Parathyroid adenoma (tissue), 2 donors: ENCODE data around the gene BST1.

Experiments used
- H2AFZ ChIP-seq: fragments of 300-600 bp; sonication (generic); one replicate; pipeline ENCODE4 v1.7.0; 2017; ENCODE audit warnings: antibody characterized with exemption, mild to moderate bottlenecking
- H3K27ac ChIP-seq: fragments of 300-600 bp; sonication (generic); one replicate; pipeline ENCODE4 v1.7.0; 2017
- H3K27me3 ChIP-seq: fragments of 300-600 bp; sonication (generic); one replicate; pipeline ENCODE4 v1.7.0; 2017; ENCODE audit warnings: low read length; ENCODE audit not compliant: control insufficient read depth, insufficient read depth
- H3K36me3 ChIP-seq: fragments of 300-600 bp; sonication (generic); one replicate; pipeline ENCODE4 v1.7.0; 2017; ENCODE audit warnings: low read length; ENCODE audit not compliant: control insufficient read depth, insufficient read depth
- H3K4me1 ChIP-seq: fragments of 300-600 bp; sonication (generic); one replicate; pipeline ENCODE4 v1.7.0; 2017; ENCODE audit warnings: control low read depth
- H3K4me2 ChIP-seq: fragments of 300-600 bp; sonication (generic); one replicate; pipeline ENCODE4 v1.7.0; 2017; ENCODE audit warnings: low read length
- H3K4me3 ChIP-seq: fragments of 300-600 bp; sonication (generic); one replicate; pipeline ENCODE4 v1.7.0; 2017; ENCODE audit warnings: low read depth, low read length
- H3K79me2 ChIP-seq: fragments of 300-600 bp; sonication (generic); one replicate; pipeline ENCODE4 v1.7.0; 2017; ENCODE audit warnings: control low read depth
- H3K9ac ChIP-seq: fragments of 300-600 bp; sonication (generic); one replicate; pipeline ENCODE4 v1.7.0; 2017; ENCODE audit warnings: mild to moderate bottlenecking
- H3K9me3 ChIP-seq: fragments of 300-600 bp; sonication (generic); one replicate; pipeline ENCODE4 v1.7.0; 2017; ENCODE audit warnings: low read length; ENCODE audit not compliant: control insufficient read depth
- TF ChIP-seq, protein P1 (sequence below): fragments of 300-600 bp; sonication (generic); IDR thresholded peaks from one replicate; pipeline ENCODE4 v1.7.0; 2017; ENCODE audit warnings: antibody characterized with exemption, mild to moderate bottlenecking
- donor health status: primary hyperparathyroidism.

Gene BST1

DNA sequence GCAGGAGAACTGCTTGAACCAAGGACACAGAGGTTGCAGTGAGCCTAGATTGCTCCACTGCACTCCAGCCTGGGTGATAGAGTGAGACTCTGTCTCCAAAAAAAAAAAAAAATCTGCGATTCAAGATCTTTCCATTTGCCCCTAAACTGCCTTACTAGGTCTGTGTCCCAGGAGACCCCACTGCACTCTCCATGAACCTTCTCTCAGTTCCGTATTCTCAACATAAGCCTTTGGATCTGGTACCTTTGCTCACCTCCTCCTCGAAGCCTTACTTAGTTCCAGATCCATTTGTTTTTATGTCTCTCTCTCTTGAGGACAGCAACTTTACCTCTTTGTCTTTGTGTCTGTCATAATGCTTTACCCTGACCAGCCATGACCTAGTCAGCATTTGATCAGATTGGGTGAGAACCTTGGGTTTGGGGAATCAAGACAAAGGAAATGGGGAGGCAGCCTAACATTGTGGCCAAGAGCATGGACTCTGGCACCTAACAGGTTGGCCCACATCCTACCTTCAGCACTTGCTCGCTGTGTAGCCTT, 33.7 kb downstream of the BST1 start:
- Histone ChIP-seq H3K79me2 (no peaks in the 10 kb centered on the region), H3K9ac (no peak overlapping the region)
- TF ChIP-seq, protein P1, sequence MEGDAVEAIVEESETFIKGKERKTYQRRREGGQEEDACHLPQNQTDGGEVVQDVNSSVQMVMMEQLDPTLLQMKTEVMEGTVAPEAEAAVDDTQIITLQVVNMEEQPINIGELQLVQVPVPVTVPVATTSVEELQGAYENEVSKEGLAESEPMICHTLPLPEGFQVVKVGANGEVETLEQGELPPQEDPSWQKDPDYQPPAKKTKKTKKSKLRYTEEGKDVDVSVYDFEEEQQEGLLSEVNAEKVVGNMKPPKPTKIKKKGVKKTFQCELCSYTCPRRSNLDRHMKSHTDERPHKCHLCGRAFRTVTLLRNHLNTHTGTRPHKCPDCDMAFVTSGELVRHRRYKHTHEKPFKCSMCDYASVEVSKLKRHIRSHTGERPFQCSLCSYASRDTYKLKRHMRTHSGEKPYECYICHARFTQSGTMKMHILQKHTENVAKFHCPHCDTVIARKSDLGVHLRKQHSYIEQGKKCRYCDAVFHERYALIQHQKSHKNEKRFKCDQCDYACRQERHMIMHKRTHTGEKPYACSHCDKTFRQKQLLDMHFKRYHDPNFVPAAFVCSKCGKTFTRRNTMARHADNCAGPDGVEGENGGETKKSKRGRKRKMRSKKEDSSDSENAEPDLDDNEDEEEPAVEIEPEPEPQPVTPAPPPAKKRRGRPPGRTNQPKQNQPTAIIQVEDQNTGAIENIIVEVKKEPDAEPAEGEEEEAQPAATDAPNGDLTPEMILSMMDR = no peak

DNA sequence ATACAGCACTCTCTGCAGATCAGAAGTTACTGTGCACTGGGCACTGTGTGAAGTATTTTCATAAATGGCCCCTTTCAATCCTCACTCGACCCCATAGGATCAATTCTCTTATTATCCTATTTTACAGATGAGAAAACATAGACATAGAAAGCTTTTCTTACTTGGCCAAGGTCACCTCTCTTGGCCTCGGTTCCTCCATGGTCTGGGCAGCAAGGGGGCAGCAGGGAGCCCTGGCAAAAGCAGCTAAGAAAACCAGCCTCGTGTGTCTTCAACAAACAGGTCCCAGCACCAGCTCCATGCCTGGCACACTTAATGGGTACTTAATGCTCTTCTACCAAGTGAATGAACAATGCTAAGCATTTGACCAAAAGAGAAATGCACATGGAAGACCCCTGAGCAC, 34.4 kb downstream of the BST1 start:
- Histone ChIP-seq H3K9ac (no peak overlapping the region), H3K4me3 (no peak overlapping the region), H3K79me2 (no peaks in the 10 kb centered on the region), H3K36me3 (no peaks in the 10 kb centered on the region), H3K9me3 (no peaks in the 10 kb centered on the region), H3K27me3 (no peaks in the 10 kb centered on the region), H3K4me2 (no peak overlapping the region), H2AFZ (no peak overlapping the region), H3K27ac (no peak overlapping the region), H3K4me1 (no peaks in the 10 kb centered on the region)
- TF ChIP-seq, protein P1 = no peak

More for the DNA sequence above, 33.7 kb downstream of the BST1 start:
- no peaks in the 10 kb centered on the region for H3K9me3 ChIP-seq
- H2AFZ ChIP-seq = no peak overlapping the region
- H3K27me3 ChIP-seq = no peaks in the 10 kb centered on the region
- no peaks in the 10 kb centered on the region for H3K4me1 ChIP-seq
- no peaks in the 10 kb centered on the region for H3K36me3 ChIP-seq
- no peak overlapping the region for H3K4me3 ChIP-seq
- H3K4me2 ChIP-seq = no peak overlapping the region
- H3K27ac ChIP-seq = no peak overlapping the region

DNA sequence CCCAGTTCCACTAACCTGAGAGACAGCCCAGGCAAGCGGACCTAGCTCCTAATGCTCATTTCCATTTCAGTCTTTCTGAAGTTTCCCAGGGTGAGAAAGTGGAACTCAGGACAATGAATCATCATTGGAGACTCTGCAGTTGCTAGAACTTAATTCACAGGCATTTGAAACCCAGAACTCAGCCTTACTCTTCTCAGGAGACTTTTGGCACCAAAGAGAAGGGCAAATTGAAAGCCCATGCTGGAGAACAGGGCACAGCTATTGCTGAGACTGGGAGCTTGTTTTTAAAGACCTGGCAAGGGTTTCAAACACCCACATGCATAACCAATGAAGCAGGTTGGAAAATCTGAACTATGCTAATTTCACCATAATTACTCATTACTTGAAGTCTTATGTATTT, 36.0 kb downstream of the BST1 start:
- H3K9ac ChIP-seq = no peak overlapping the region
- H3K4me2 ChIP-seq = no peak overlapping the region
- H3K4me3 ChIP-seq = no peak overlapping the region
- no peaks in the 10 kb centered on the region for H3K79me2 ChIP-seq
- H2AFZ ChIP-seq = no peak overlapping the region
- no peak overlapping the region for H3K27ac ChIP-seq
- TF ChIP-seq, protein P1 = no peak
- no peaks in the 10 kb centered on the region for H3K9me3 ChIP-seq
- H3K27me3 ChIP-seq = no peaks in the 10 kb centered on the region
- no peaks in the 10 kb centered on the region for H3K36me3 ChIP-seq
- no peaks in the 10 kb centered on the region for H3K4me1 ChIP-seq

DNA sequence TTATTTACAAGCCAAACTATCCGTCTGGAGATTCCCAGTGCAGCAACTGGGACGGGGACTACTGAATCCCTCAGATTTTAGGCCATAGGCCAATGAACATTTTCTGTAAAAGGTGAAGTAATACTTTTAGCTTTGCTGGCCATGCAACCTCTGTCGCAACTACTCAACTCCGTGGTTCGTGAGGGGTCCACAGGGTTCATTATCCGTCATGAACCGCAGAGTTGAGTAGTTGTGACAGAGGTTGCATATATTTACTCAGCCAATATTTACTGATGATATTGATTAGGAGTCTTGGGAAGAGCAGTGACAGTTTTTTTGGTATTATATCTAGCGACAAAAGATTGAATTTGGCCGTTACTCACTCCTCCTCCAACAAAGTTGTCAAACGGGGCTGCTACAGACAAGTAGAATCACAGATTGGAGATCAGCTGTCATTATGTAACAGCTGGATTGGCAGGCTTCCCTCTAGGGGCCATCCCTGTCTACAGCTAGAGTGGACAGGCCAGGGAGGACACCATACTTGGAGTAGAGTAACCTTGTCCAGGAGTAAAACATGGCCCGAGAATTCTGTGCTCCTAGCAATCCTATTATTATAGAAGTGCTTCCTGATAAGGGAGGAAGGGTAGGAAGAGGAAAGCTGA, 38.0 kb downstream of the BST1 start:
- H3K4me3 ChIP-seq = no peak overlapping the region
- H3K79me2 ChIP-seq = no peaks in the 10 kb centered on the region
- no peaks in the 10 kb centered on the region for H3K27me3 ChIP-seq
- no peak overlapping the region for H3K4me2 ChIP-seq
- TF ChIP-seq, protein P1 = no peak
- no peaks in the 10 kb centered on the region for H3K9me3 ChIP-seq
- no peak overlapping the region for H3K9ac ChIP-seq
- H3K27ac ChIP-seq = no peak overlapping the region
- H2AFZ ChIP-seq = no peak overlapping the region
- no peaks in the 10 kb centered on the region for H3K36me3 ChIP-seq
- H3K4me1 ChIP-seq = no peaks in the 10 kb centered on the region

DNA sequence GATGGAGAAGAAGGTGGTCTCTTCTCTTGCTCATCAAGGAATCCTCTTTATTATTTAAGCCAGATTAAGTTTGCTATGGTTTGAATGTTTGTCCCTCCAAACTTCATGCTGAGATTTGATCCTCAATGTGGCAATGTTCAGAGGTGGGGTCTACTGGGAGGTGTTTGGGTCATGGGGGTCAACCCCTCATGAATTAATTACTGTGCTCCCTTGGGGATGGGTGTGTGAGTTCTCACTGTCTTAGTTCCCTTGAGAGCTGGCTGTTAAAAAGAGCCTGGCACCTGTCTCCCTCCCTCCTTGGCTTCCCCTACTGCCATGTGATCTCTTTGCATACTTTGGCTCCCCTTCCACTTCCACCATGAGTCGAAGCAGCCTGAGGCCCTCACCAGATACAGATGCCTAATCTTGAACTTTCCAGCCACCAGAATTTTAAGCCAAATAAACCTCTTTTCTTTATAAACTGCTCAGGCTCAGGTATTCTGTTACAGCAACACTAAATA, 39.3 kb downstream of the BST1 start:
- no peak overlapping the region for H3K4me3 ChIP-seq
- H3K4me2 ChIP-seq = no peak overlapping the region
- H2AFZ ChIP-seq = no peak overlapping the region
- TF ChIP-seq, protein P1 = no peak
- H3K27ac ChIP-seq = no peak overlapping the region
- no peaks in the 10 kb centered on the region for H3K9me3 ChIP-seq
- no peaks in the 10 kb centered on the region for H3K79me2 ChIP-seq
- no peaks in the 10 kb centered on the region for H3K27me3 ChIP-seq
- no peaks in the 10 kb centered on the region for H3K4me1 ChIP-seq
- H3K9ac ChIP-seq = no peak overlapping the region
- no peaks in the 10 kb centered on the region for H3K36me3 ChIP-seq
